ENCODE measurements around the gene RAMAC.

The RAMAC gene

GRCh38 chr15:82945326-82945725 is 40.7 kb upstream of the RAMAC start:
- Histone ChIP-seq H3K27ac (ENCODE audit: low read depth, low read length, poor library complexity, severe bottlenecking) (no peak overlapping the region), H3K4me2 (ENCODE audit: low read length) (no peak overlapping the region), H3F3A (ENCODE audit: insufficient read depth, low read length) (no peaks in the 10 kb centered on the region), H3K79me2 (ENCODE audit: insufficient read depth, low read length) (no peaks in the 10 kb centered on the region), H3K4me3 (ENCODE audit: low read depth, low read length, poor library complexity, severe bottlenecking) (no peak overlapping the region), H3K9ac (ENCODE audit: low read length) (no peak overlapping the region), H4K20me1 (ENCODE audit: insufficient read depth, low read length) (no peaks in the 10 kb centered on the region), H3K4me1 (ENCODE audit: insufficient read depth, low read length, severe bottlenecking) (no peaks in the 10 kb centered on the region), H3K9me3 (ENCODE audit: low read length) (no peaks in the 10 kb centered on the region), H3K9me2 (ENCODE audit: low read depth, low read length) (no peaks in the 10 kb centered on the region), H3K36me3 (ENCODE audit: insufficient read depth, low read length) (no peaks in the 10 kb centered on the region), H3K27me3 (ENCODE audit: insufficient read depth, low read length) (no peaks in the 10 kb centered on the region; the same call in 1 of the 2 replicates), H2AFZ (ENCODE audit: low read length) (no peak overlapping the region)
- no peak for TF ChIP-seq EZH2 (IDR thresholded peaks at IDR 0.05; ENCODE audit: borderline replicate concordance, low read length)
- no peak for TF ChIP-seq CTCF (IDR thresholded peaks at IDR 0.05; ENCODE audit: low read length)

- no peak for TF ChIP-seq EZH2 (IDR thresholded peaks at IDR 0.05; ENCODE audit: borderline replicate concordance, low read length)
- no peak for TF ChIP-seq CTCF (IDR thresholded peaks at IDR 0.05; ENCODE audit: low read length)
- no peaks in the 10 kb centered on the region for H3K9me3 ChIP-seq (ENCODE audit: low read length)
- peaks cover under 1% of the 10 kb centered on the region for H3K27me3 ChIP-seq (ENCODE audit: insufficient read depth, low read length)
- H3K9me2 ChIP-seq (ENCODE audit: low read depth, low read length) = no peaks in the 10 kb centered on the region
- H3K4me1 ChIP-seq (ENCODE audit: insufficient read depth, low read length, severe bottlenecking) = no peaks in the 10 kb centered on the region
- H3K27ac ChIP-seq (ENCODE audit: low read depth, low read length, poor library complexity, severe bottlenecking) = no peak overlapping the region
- H2AFZ ChIP-seq (ENCODE audit: low read length) = no peak overlapping the region
- H3K4me2 ChIP-seq (ENCODE audit: low read length) = no peak overlapping the region
- H3K36me3 ChIP-seq (ENCODE audit: insufficient read depth, low read length) = no peaks in the 10 kb centered on the region
- no peak overlapping the region for H3K4me3 ChIP-seq (ENCODE audit: low read depth, low read length, poor library complexity, severe bottlenecking)
- H3F3A ChIP-seq (ENCODE audit: insufficient read depth, low read length) = no peaks in the 10 kb centered on the region
- no peak overlapping the region for H3K9ac ChIP-seq (ENCODE audit: low read length)
- no peaks in the 10 kb centered on the region for H3K79me2 ChIP-seq (ENCODE audit: insufficient read depth, low read length)
- H4K20me1 ChIP-seq (ENCODE audit: insufficient read depth, low read length) = no peaks in the 10 kb centered on the region
Measured at GRCh38 chr15:82946155-82946701, 39.8 kb upstream of the RAMAC start.

- Histone ChIP-seq H3K9me3 (ENCODE audit: low read length) (no peaks in the 10 kb centered on the region), H3K36me3 (ENCODE audit: insufficient read depth, low read length) (no peaks in the 10 kb centered on the region), H4K20me1 (ENCODE audit: insufficient read depth, low read length) (no peaks in the 10 kb centered on the region), H3K9me2 (ENCODE audit: low read depth, low read length) (no peaks in the 10 kb centered on the region), H3F3A (ENCODE audit: insufficient read depth, low read length) (no peaks in the 10 kb centered on the region), H3K4me1 (ENCODE audit: insufficient read depth, low read length, severe bottlenecking) (peaks cover 4% of the 10 kb centered on the region), H3K27ac (ENCODE audit: low read depth, low read length, poor library complexity, severe bottlenecking) (no peak overlapping the region), H3K4me2 (ENCODE audit: low read length) (no peak overlapping the region), H2AFZ (ENCODE audit: low read length) (no peak overlapping the region), H3K27me3 (ENCODE audit: insufficient read depth, low read length) (peaks cover 5% of the 10 kb centered on the region), H3K9ac (ENCODE audit: low read length) (no peak overlapping the region), H3K79me2 (ENCODE audit: insufficient read depth, low read length) (no peaks in the 10 kb centered on the region), H3K4me3 (ENCODE audit: low read depth, low read length, poor library complexity, severe bottlenecking) (no peak overlapping the region)
- TF ChIP-seq CTCF (IDR thresholded peaks at IDR 0.05; ENCODE audit: low read length) = no peak
- no peak for TF ChIP-seq EZH2 (IDR thresholded peaks at IDR 0.05; ENCODE audit: borderline replicate concordance, low read length)
Measured at GRCh38 chr15:82950295-82950694, 35.7 kb upstream of the RAMAC start.

Measured in OCI-LY1 (cell line).